Heart right ventricle (tissue), 16 donors: ENCODE data around the gene FILIP1L. TPM values are rescaled to one million over a fixed set of nuclear protein-coding genes. Genes with fewer than 3 reads are reported as not detected.

Experiments
- ATAC-seq, 8 donors: fragments of 200-7000 bp; cut with Tn5 transposase; one replicate each; pipeline ENCODE4 v1.9.1; 2020; ENCODE audit warnings: mild to moderate bottlenecking in 8 of 8, moderate library complexity in 8 of 8, moderate number of reproducible peaks in 1 of 8
- DNase-seq, 2 donors: peaks; one replicate each; pipeline ENCODE4 v3.0.0-alpha.2; 2020
- H3K27ac ChIP-seq, 10 donors: fragments of 200-600 bp; sonication (generic) in 2 of 10; one replicate each; pipeline versions ENCODE4 v1.5.0 to v1.8.0; 2020 to 2022; ENCODE audit warnings: mild to moderate bottlenecking in 3 of 10
- H3K27me3 ChIP-seq, 7 donors: fragments of 200-600 bp; one replicate each; pipeline ENCODE4 v1.8.0; 2021 to 2022; ENCODE audit warnings: mild to moderate bottlenecking in 2 of 7
- H3K36me3 ChIP-seq, 9 donors: fragments of 200-600 bp; sonication (generic) in 1 of 9; one replicate each; pipeline versions ENCODE4 v1.5.0 to v1.8.0; 2020 to 2022; ENCODE audit warnings: mild to moderate bottlenecking in 2 of 9
- H3K4me1 ChIP-seq, 9 donors: fragments of 200-600 bp; sonication (generic) in 1 of 9; one replicate each; pipeline versions ENCODE4 v1.5.0 to v1.8.0; 2020 to 2022; ENCODE audit warnings: mild to moderate bottlenecking in 4 of 9
- H3K4me3 ChIP-seq, 10 donors: fragments of 200-600 bp; sonication (generic) in 2 of 10; one replicate each; pipeline versions ENCODE4 v1.5.0 to v1.8.0; 2020 to 2022; ENCODE audit warnings: mild to moderate bottlenecking in 7 of 10, moderate library complexity in 2 of 10
- H3K9me3 ChIP-seq, 11 donors: fragments of 200-600 bp in 10 of 11; sonication (generic) in 2 of 11; one replicate each; pipeline versions ENCODE4 v1.5.0 to v1.8.0; 2013 to 2022; ENCODE audit warnings: mild to moderate bottlenecking in 2 of 11, control low read depth in 1 of 11, moderate library complexity in 1 of 11
- WGBS, 2 donors: extraction: QIAGEN DNeasy Blood & Tissue Kit; methylation state at CpG; one replicate each; pipeline ENCODE4 v1.1.7; 2013; ENCODE audit warnings: inconsistent platforms in 1 of 2; 5-methylcytosine and 5-hydroxymethylcytosine counted together
- intact Hi-C, 10 donors: fragments of 100-400 bp; cut with DNase I; formaldehyde crosslinking; loops; one replicate each; pipeline versions ENCODE4 v1.11.1 to v1.14.2; 2022
- polyA plus RNA-seq, 2 donors: library from polyadenylated mRNA; stranded (reverse); fragments of 200-250 nt; gene quantifications; one replicate each; pipeline ENCODE4 v1.2.3, GENCODE V29; 2013
- total RNA-seq, 10 donors: library from RNA; stranded (reverse); fragmentation: NEBNext Ultra II Directional in 3 of 10; extraction: Animal tissue kit (Norgen Biotek cat#: 25700) in 3 of 10; gene quantifications; one replicate each; pipeline versions ENCODE4 v1.2.1 to v1.2.4, GENCODE V29; 2021 to 2023
- TF ChIP-seq, protein P1 (sequence below), 9 donors: fragments of 200-600 bp; sonication (generic) in 2 of 9; IDR thresholded peaks; one replicate each; pipeline versions ENCODE4 v1.5.0 to v1.8.0; 2021 to 2022; ENCODE audit warnings: antibody characterized with exemption in 9 of 9, mild to moderate bottlenecking in 5 of 9, moderate library complexity in 1 of 9
- donor health status: Arrhythmogenic right ventricular cardiomyopathy.
- donor health status: ischemic (EF 13 %, LVEDD 7.1; RV severe dilation, severe dysfunction).
- donor health status: healthy with polysubstance abuse.
- donor health status: DM: no; HTN: yes; CAD: no.
- donor health status: DM: no; HTN: no; CAD: no.
- donor health status: ischemic (EF 25% LVEDD 6.9; RV normal size, moderate dysfunction).
- donor health status: ischemic (EF 25% LVEDD 5.7; RV mildly dilated, moderate dysfunction).
- donor health status: healthy.
- donor health status: DM: yes; HTN: yes; CAD: no.
- donor health status: Ischemic cardiomyopathy.
- donor health status: ischemic (EF 35%, LVEDD 5.7; RV mildly dilated, moderate dysfunction).
- donor health status: nonischemic (EF 11% LVEDD 7.7; RV severe dilation, severe dysfunction).
- donor health status: DM: yes; HTN: yes; CAD: no.
- donor health status: PGD.
- donor health status: ischemic (EF 29% LVEDD 5.4; RV normal size, mild dysfunction).
- donor health status: nonischemic (EF 23%, LVEDD 6.1; RV moderate dilation, normal function).

FILIP1L gene
- total and polyA plus RNA-seq, 12 donors = 15.9 to 134 (median 64.3) TPM

DNA sequence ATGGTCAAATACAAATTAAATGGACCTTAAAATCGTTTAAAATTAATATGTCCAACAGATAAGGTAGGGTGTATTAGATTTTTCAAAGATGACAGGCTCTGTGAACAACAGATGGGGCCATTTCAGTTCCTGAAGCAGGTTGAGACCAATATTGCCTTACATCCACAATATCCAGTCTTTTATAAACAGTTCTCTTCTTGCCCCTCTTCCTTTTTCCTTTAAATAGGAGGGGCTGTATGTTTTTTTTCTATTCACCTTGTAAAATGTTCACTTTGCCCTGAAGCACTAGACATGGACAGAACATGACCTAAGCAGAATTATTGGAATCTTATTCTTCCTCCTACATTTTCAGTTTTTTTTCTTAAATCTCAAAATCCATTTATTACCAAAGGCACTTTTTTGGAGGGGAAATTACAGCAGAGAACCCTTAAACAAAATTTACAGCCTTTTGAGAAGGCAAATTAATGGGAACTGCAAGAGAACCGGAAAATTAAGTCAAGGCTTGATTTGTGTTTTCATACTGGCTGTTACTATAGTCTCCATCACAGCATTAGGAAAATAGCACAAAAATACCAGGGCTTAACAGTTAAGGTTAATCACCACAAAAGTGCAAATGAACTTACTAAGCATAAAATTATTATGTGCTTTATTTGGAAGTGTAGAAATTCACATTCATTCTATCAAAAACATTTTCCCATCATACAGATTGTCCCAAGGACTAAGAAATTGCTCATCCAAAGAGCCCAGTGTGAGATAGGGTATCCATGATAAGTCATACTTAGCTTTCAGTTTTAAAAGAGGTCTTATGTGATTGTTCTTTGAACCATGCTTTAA, 240.8 kb downstream of the FILIP1L start:
- Histone ChIP-seq H3K9me3 (no peaks in the 10 kb centered on the region), H3K36me3 (peaks cover 0 to 28% (median 0%) of the 10 kb centered on the region in 9 donors), H3K27me3 (no peaks in the 10 kb centered on the region), H3K27ac (peak overlapping the region in 9 of 10 donors; percentile 32 to 98 (median 94)), H3K4me3 (peak overlapping the region in 9 of 10 donors; percentile 62 to 88 (median 75)), H3K4me1 (peaks cover 0 to 81% (median 61%) of the 10 kb centered on the region in 9 donors)
- DNase-seq (no peak), ATAC-seq (no peak)
- intact Hi-C loops = loop anchor here in 6 of 10 donors (2.0 to 10.0 kb wide), 6 partner anchors 29 to 291 kb away; no protein-coding TSS in a partner anchor
- WGBS, 2 donors = 20 to 34% methylated on average over 2 of the region's 2 CpGs
- TF ChIP-seq, protein P1, sequence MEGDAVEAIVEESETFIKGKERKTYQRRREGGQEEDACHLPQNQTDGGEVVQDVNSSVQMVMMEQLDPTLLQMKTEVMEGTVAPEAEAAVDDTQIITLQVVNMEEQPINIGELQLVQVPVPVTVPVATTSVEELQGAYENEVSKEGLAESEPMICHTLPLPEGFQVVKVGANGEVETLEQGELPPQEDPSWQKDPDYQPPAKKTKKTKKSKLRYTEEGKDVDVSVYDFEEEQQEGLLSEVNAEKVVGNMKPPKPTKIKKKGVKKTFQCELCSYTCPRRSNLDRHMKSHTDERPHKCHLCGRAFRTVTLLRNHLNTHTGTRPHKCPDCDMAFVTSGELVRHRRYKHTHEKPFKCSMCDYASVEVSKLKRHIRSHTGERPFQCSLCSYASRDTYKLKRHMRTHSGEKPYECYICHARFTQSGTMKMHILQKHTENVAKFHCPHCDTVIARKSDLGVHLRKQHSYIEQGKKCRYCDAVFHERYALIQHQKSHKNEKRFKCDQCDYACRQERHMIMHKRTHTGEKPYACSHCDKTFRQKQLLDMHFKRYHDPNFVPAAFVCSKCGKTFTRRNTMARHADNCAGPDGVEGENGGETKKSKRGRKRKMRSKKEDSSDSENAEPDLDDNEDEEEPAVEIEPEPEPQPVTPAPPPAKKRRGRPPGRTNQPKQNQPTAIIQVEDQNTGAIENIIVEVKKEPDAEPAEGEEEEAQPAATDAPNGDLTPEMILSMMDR (IDR thresholded peaks at IDR 0.05) = peak in 1 of 9 donors; percentile 12

DNA sequence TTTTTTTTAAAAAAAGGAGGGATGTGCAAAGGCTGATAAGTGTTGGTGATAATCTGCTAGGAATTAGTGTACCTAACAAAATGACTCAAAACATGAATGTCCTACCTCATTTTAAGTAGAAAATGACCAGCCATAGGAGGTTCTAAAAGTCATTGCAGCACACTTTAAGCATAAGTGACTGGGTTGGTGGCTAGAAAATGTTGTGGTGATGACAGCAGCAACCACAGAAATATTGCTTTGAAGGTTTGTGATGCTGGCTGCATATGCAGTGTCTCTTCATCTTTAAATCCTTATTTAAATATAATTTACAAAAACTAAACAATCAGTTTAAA, 241.4 kb downstream of the FILIP1L start:
- Histone ChIP-seq H3K9me3 (no peaks in the 10 kb centered on the region), H3K4me1 (peaks cover 0 to 85% (median 67%) of the 10 kb centered on the region in 9 donors), H3K27ac (peak overlapping the region in 8 of 10 donors; percentile 32 to 98 (median 94)), H3K36me3 (peaks cover 0 to 28% (median 0%) of the 10 kb centered on the region in 9 donors), H3K4me3 (peak overlapping the region in 9 of 10 donors; percentile 62 to 88 (median 75)), H3K27me3 (no peaks in the 10 kb centered on the region)
- no peak for ATAC-seq
- TF ChIP-seq, protein P1 (IDR thresholded peaks at IDR 0.05) = no peak
- no peak for DNase-seq
- intact Hi-C loops = loop anchor here in 6 of 10 donors (5.0 to 10.0 kb wide), 5 partner anchors 52 to 292 kb away; no protein-coding TSS in a partner anchor

DNA sequence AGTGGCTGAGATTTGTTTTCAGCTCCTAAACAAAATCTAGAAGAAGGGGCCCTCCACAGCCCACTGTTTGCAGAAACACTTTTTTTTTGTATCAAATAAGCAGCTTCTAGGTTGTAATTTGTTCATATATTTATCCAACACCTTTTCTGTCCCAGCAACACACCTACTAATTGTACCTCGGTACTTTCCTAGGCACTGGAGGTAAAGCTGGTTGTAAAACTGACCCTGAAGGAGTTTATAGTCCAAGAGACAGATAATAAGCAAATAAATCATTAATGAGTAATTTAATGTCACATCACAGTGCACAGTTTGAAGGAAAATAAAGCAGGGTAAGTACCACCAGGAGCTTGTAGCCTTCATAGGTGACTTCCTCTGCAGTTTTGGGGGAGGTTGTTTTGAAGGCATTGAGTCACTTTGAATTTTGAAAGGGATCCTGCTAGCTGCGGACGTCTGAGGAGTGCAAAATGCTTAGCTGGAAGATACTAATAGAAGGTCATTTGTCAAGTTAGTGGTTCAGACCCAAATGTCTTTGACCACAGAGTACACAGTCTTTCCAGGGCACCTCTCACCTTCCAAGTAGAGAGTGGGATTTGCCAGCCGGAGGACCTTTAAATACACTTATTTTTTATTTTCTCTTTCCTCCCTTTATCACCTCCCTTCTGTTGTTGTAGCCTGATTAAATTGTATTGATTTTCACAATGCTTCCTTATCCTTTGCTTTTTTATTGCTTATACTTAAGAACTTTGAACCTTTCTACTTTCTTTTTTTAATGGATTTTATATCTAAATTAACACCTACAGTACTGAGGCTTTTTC, 242.9 kb downstream of the FILIP1L start:
- Histone ChIP-seq H3K9me3 (no peaks in the 10 kb centered on the region), H3K36me3 (peaks cover 0 to 36% (median 0%) of the 10 kb centered on the region in 9 donors), H3K4me1 (peaks cover 3 to 85% (median 71%) of the 10 kb centered on the region in 9 donors), H3K4me3 (peak overlapping the region in 7 of 10 donors; percentile 12 to 33 (median 28)), H3K27ac (peak overlapping the region in 5 of 10 donors; percentile 17 to 55 (median 34)), H3K27me3 (no peaks in the 10 kb centered on the region)
- DNase-seq (no peak), ATAC-seq (no peak)
- 60% methylated on average over 4 of the region's 4 CpGs for WGBS, 2 donors
- intact Hi-C loops = loop anchor here in 6 of 10 donors (5.0 to 10.0 kb wide), 5 partner anchors 53 to 293 kb away; no protein-coding TSS in a partner anchor
- TF ChIP-seq, protein P1 (IDR thresholded peaks at IDR 0.05) = no peak

- DNase-seq (no peak), ATAC-seq (no peak)
- TF ChIP-seq, protein P1 (IDR thresholded peaks at IDR 0.05) = no peak
- intact Hi-C loops = loop anchor here in 6 of 10 donors (5.0 to 10.0 kb wide), 5 partner anchors 54 to 294 kb away; no protein-coding TSS in a partner anchor
- no peaks in the 10 kb centered on the region for H3K27me3 ChIP-seq
- peaks cover 5 to 92% (median 77%) of the 10 kb centered on the region in 9 donors for H3K4me1 ChIP-seq
- peak overlapping the region in 3 of 10 donors; percentile 10 to 55 (median 48) for H3K27ac ChIP-seq
- no peaks in the 10 kb centered on the region for H3K9me3 ChIP-seq
- peaks cover 0 to 43% (median 0%) of the 10 kb centered on the region in 9 donors for H3K36me3 ChIP-seq
- H3K4me3 ChIP-seq = peak overlapping the region in 5 of 10 donors; percentile 18 to 33 (median 30)
- WGBS, 2 donors = 78 to 96% methylated on average over 2 of the region's 2 CpGs
Measured at GRCh38 chr3:99870712-99871111, 243.6 kb downstream of the FILIP1L start.
